GM19452 (cell line): Measurements from ENCODE around the gene PACS2.
A peak's percentile ranks its signal among the peaks of the same experiment; 100 is the strongest.
"Not testable (repeated sequence)": the region's sequence is repeated elsewhere in the genome, so short reads cannot be mapped to it uniquely, and the experiment has no call there.

ENCODE experiments used
- ATAC-seq: cut with Tn5 transposase; IDR thresholded peaks from one replicate; pipeline ENCODE4 v1.9.1; 2021; ENCODE audit not compliant: unreplicated experiment

PACS2 gene

GRCh38 chr14:105313381-105314286 lies 914 bp upstream of the PACS2 start:
- ATAC-seq: peak; percentile 14

GRCh38 chr14:105315211-105315721 lies 718 bp downstream of the PACS2 start:
- ATAC-seq: peak; percentile 13

GRCh38 chr14:105315941-105316576 lies 1.5 kb downstream of the PACS2 start:
- ATAC-seq: no peak

GRCh38 chr14:105316577-105316941 lies 2.0 kb downstream of the PACS2 start:
- no peak for ATAC-seq

- ATAC-seq: no peak
Observed at GRCh38 chr14:105316968-105317510, 2.5 kb downstream of the PACS2 start.

- no peak for ATAC-seq
Observed at GRCh38 chr14:105317546-105317945, 3.0 kb downstream of the PACS2 start.

- no peak for ATAC-seq
Observed at GRCh38 chr14:105322791-105323556, 8.4 kb downstream of the PACS2 start.

- ATAC-seq: no peak
Observed at GRCh38 chr14:105323663-105324062, 9.1 kb downstream of the PACS2 start.

GRCh38 chr14:105324080-105324778 lies 9.7 kb downstream of the PACS2 start:
- no peak for ATAC-seq

- no peak for ATAC-seq
Observed at GRCh38 chr14:105324871-105325270, 10.3 kb downstream of the PACS2 start.

GRCh38 chr14:105325303-105325702 lies 10.8 kb downstream of the PACS2 start:
- ATAC-seq: no peak

- ATAC-seq: no peak
Observed at GRCh38 chr14:105325716-105326567, 11.4 kb downstream of the PACS2 start.

- ATAC-seq: no peak
Observed at GRCh38 chr14:105326568-105326867, 12.0 kb downstream of the PACS2 start.

- ATAC-seq: no peak
Observed at GRCh38 chr14:105326891-105327694, 12.5 kb downstream of the PACS2 start.

- ATAC-seq: not testable (repeated sequence)
Observed at GRCh38 chr14:105327695-105328045, 13.1 kb downstream of the PACS2 start.

- no peak for ATAC-seq
Observed at GRCh38 chr14:105328070-105328677, 13.6 kb downstream of the PACS2 start.

GRCh38 chr14:105328678-105329390 lies 14.3 kb downstream of the PACS2 start:
- no peak for ATAC-seq
